ENCODE results near the gene NXN. TPM values are rescaled to one million over a fixed set of nuclear protein-coding genes. Genes with fewer than 3 reads are reported as not detected.
"Not testable (repeated sequence)": the region's sequence is repeated elsewhere in the genome, so short reads cannot be mapped to it uniquely, and the experiment has no call there.

The NXN gene
- total and polyA plus RNA-seq, 3 donors from 2014 or later, result 22.9 to 26.0 (median 23.0) TPM

DNA sequence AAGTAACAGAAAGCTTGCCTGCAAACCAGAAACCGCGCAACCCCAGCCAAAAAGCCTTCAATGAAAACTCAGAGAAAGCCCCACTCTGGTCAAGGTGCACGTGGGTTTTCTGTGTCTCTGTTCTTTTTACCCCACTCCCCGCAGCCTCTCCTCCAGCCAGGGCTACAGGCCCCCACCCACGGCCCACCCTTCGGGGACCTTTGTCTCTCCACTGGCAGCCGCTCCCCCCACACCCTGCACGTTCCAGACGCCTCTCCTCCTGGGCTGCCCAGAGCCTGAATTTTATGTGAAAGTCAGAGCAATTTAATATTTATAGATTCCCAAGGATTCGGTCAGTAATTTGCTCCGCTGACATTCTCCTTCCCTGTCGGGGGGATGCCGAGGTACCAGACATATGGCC, 173.2 kb downstream of the NXN start:
- intact Hi-C loops (cut with DNase I; ENCODE audit: low total_unique reads), result no loop called here
- WGBS, 2 donors, result 82 to 89% methylated on average over 13 of the region's 13 CpGs
- DNase-seq, result no peak
- no peaks in the 10 kb centered on the region for H3K36me3 ChIP-seq (ENCODE audit: low read depth, missing control alignments)
- no peak for TF ChIP-seq POLR2A (IDR thresholded peaks at IDR 0.05)
- no peak for TF ChIP-seq CTCF (IDR thresholded peaks at IDR 0.05)
- no peak overlapping the region for H3K27ac ChIP-seq
- no peak overlapping the region for H3K4me3 ChIP-seq
- no peaks in the 10 kb centered on the region for H3K27me3 ChIP-seq
- H3K9me3 ChIP-seq, result no peaks in the 10 kb centered on the region
- H3K4me1 ChIP-seq, result no peaks in the 10 kb centered on the region

DNA sequence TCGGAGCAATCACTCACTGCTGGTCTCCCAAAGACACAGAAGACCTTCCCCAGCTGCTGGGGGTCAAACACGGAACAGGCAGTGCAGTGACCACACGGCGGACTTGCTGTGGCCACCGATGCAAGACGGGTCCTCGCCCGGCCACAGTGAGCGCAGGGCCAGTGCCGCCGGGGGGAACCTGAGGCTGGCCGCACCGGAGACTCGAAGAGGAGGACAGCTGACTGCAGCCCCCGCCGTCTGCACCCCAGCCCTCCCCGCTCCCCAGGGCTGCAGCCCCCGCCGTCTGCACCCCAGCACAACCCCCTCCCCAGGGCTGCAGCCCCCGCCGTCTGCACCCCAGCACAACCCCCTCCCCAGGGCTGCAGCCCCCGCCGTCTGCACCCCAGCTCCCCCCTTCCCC, 173.7 kb downstream of the NXN start:
- H3K27ac ChIP-seq; intact Hi-C loops (cut with DNase I; ENCODE audit: low total_unique reads); H3K4me1 ChIP-seq; H3K4me3 ChIP-seq; H3K36me3 ChIP-seq (ENCODE audit: low read depth, missing control alignments); DNase-seq; H3K27me3 ChIP-seq; H3K9me3 ChIP-seq: not testable (repeated sequence)
- 79 to 95% methylated on average over 8 to 21 of the region's 23 CpGs for WGBS, 2 donors

- WGBS, 2 donors, result 88 to 90% methylated on average over 33 to 41 of the region's 41 CpGs
- H3K27ac ChIP-seq, result no peak overlapping the region
- H3K4me1 ChIP-seq, result no peaks in the 10 kb centered on the region
- H3K9me3 ChIP-seq, result no peaks in the 10 kb centered on the region
- no peak overlapping the region for H3K4me3 ChIP-seq
- H3K27me3 ChIP-seq, result no peaks in the 10 kb centered on the region
- no peak for DNase-seq
- intact Hi-C loops (cut with DNase I; ENCODE audit: low total_unique reads), result no loop called here
- TF ChIP-seq CTCF (IDR thresholded peaks at IDR 0.05) (no peak), POLR2A (IDR thresholded peaks at IDR 0.05) (no peak)
- H3K36me3 ChIP-seq (ENCODE audit: low read depth, missing control alignments), result no peaks in the 10 kb centered on the region
These were observed 174.8 kb downstream of the NXN start for GRCh38 chr17:804541-805435.

GRCh38 chr17:802901-803881, 176.4 kb downstream of the NXN start:
- intact Hi-C loops (cut with DNase I; ENCODE audit: low total_unique reads), result no loop called here
- no peaks in the 10 kb centered on the region for H3K27me3 ChIP-seq
- no peak overlapping the region for H3K27ac ChIP-seq
- H3K36me3 ChIP-seq (ENCODE audit: low read depth, missing control alignments), result no peaks in the 10 kb centered on the region
- WGBS, 2 donors, result 82 to 84% methylated on average over 23 to 37 of the region's 37 CpGs
- no peaks in the 10 kb centered on the region for H3K4me1 ChIP-seq
- no peak for TF ChIP-seq POLR2A (IDR thresholded peaks at IDR 0.05)
- no peak for TF ChIP-seq CTCF (IDR thresholded peaks at IDR 0.05)
- DNase-seq, result no peak
- H3K9me3 ChIP-seq, result no peaks in the 10 kb centered on the region
- H3K4me3 ChIP-seq, result no peak overlapping the region

DNA sequence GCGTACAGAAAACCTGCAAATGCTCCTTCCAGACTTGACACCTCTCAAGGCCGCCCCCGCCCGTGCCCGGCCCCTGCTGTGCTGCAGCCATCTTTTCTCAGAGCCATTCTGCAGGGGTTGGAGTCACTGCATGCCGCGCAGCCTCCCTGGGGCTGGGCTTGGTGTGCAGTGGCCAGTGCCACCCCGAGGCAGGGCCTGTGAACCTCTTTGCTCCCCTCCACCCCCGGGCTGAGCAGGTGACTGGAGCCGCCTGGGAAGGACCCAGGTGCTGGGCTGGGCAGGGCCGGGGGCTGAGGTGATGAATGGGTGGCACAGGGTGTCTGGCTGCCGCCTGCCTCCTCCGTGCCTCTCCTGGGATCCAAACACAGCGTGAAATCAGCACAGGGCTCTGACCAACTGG, 177.1 kb downstream of the NXN start:
- 79 to 84% methylated on average over 6 to 14 of the region's 14 CpGs for WGBS, 2 donors
- H3K9me3 ChIP-seq, result no peaks in the 10 kb centered on the region
- H3K36me3 ChIP-seq (ENCODE audit: low read depth, missing control alignments), result no peaks in the 10 kb centered on the region
- no peaks in the 10 kb centered on the region for H3K27me3 ChIP-seq
- TF ChIP-seq POLR2A (IDR thresholded peaks at IDR 0.05) (no peak), CTCF (IDR thresholded peaks at IDR 0.05) (no peak)
- no peak overlapping the region for H3K27ac ChIP-seq
- intact Hi-C loops (cut with DNase I; ENCODE audit: low total_unique reads), result no loop called here
- no peak overlapping the region for H3K4me3 ChIP-seq
- H3K4me1 ChIP-seq, result no peaks in the 10 kb centered on the region
- no peak for DNase-seq
